Measurements from ENCODE around the gene DUS2. TPM values are rescaled to one million over a fixed set of nuclear protein-coding genes. Genes with fewer than 3 reads are reported as not detected.

DUS2 gene
- total and polyA plus RNA-seq, 9 of the 15 experiments (the other 6 are each of a cell fraction or from before 2014, with no cell fraction given), result 5.8 to 22.5 (median 20.6) TPM

DNA sequence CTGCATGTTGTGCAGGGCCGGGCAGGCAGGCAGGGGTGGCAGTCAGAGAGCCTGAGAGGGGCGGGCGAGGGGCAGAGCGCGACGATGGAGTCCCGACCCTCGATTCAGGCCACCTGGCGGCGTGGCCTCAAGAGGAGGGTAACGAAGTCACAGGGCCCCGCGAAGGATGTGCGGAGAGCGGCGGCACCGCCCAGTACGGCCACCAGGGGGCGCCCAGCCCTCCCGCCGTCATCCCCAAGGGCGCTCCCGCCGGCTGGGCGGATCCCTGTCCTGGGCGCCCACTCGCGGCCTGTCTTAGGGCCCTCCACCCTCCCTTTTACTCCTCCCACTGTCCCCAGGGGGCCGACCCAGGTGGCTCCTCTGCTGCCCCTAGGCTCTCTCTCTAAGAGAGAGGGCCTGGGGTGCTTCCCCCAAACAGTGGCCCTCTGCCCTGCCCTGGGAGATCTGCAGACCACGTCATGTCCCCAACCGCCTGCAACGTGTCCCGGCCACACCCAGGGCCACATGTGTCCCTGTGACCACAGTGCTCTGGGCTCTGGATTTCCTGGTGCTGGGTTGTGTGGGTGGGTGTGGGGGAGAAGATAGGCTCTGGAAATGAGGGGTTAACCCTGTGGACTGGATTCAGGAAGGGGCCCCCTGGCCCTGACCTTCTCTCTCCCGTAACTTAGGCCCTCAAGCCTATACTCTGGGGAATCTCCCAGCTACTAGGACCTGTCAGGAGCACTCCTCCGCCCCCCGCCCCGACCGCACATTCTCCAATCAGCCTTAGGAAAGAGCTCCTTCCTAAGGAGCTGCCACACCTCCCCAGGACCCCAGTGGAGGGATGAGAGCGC is 29.7 kb upstream of the DUS2 start (continued):
- TF ChIP-seq, protein P1, sequence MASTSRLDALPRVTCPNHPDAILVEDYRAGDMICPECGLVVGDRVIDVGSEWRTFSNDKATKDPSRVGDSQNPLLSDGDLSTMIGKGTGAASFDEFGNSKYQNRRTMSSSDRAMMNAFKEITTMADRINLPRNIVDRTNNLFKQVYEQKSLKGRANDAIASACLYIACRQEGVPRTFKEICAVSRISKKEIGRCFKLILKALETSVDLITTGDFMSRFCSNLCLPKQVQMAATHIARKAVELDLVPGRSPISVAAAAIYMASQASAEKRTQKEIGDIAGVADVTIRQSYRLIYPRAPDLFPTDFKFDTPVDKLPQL (IDR thresholded peaks at IDR 0.05; ENCODE audit: extremely low read depth, insufficient read length), result no peak
- TF ChIP-seq CREM (IDR thresholded peaks at IDR 0.05; ENCODE audit: low read depth) (peak; percentile 83), NFATC3 (IDR thresholded peaks at IDR 0.05) (no peak), ZBTB17 (CRISPR knock-in tag; IDR thresholded peaks at IDR 0.05) (peak; percentile 73), ZFP30 (CRISPR knock-in tag; IDR thresholded peaks at IDR 0.05; ENCODE audit: borderline replicate concordance) (no peak), ZNF134 (CRISPR knock-in tag; conservative IDR thresholded peaks at IDR 0.05) (0 out of 2 replicates have a peak, but pooled peaks have one; percentile 29), CXXC5 (CRISPR knock-in tag; IDR thresholded peaks at IDR 0.05) (peak; percentile 83), HDAC2 (IDR thresholded peaks at IDR 0.05) (peak; percentile 86; the same call in 1 of the 2 replicates), MIER1 (IDR thresholded peaks at IDR 0.05; ENCODE audit: low read depth) (0 out of 2 replicates have a peak, but pooled peaks have one; percentile 17), CSDE1 (IDR thresholded peaks at IDR 0.05) (no peak), SUPT5H (IDR thresholded peaks at IDR 0.05) (peak; percentile 67)
- TF ChIP-seq, protein P2, sequence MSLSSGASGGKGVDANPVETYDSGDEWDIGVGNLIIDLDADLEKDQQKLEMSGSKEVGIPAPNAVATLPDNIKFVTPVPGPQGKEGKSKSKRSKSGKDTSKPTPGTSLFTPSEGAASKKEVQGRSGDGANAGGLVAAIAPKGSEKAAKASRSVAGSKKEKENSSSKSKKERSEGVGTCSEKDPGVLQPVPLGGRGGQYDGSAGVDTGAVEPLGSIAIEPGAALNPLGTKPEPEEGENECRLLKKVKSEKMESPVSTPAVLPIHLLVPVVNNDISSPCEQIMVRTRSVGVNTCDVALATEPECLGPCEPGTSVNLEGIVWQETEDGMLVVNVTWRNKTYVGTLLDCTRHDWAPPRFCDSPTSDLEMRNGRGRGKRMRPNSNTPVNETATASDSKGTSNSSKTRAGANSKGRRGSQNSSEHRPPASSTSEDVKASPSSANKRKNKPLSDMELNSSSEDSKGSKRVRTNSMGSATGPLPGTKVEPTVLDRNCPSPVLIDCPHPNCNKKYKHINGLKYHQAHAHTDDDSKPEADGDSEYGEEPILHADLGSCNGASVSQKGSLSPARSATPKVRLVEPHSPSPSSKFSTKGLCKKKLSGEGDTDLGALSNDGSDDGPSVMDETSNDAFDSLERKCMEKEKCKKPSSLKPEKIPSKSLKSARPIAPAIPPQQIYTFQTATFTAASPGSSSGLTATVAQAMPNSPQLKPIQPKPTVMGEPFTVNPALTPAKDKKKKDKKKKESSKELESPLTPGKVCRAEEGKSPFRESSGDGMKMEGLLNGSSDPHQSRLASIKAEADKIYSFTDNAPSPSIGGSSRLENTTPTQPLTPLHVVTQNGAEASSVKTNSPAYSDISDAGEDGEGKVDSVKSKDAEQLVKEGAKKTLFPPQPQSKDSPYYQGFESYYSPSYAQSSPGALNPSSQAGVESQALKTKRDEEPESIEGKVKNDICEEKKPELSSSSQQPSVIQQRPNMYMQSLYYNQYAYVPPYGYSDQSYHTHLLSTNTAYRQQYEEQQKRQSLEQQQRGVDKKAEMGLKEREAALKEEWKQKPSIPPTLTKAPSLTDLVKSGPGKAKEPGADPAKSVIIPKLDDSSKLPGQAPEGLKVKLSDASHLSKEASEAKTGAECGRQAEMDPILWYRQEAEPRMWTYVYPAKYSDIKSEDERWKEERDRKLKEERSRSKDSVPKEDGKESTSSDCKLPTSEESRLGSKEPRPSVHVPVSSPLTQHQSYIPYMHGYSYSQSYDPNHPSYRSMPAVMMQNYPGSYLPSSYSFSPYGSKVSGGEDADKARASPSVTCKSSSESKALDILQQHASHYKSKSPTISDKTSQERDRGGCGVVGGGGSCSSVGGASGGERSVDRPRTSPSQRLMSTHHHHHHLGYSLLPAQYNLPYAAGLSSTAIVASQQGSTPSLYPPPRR (CRISPR knock-in tag; IDR thresholded peaks at IDR 0.05; ENCODE audit: borderline replicate concordance), result no peak
- TF ChIP-seq, protein P3, sequence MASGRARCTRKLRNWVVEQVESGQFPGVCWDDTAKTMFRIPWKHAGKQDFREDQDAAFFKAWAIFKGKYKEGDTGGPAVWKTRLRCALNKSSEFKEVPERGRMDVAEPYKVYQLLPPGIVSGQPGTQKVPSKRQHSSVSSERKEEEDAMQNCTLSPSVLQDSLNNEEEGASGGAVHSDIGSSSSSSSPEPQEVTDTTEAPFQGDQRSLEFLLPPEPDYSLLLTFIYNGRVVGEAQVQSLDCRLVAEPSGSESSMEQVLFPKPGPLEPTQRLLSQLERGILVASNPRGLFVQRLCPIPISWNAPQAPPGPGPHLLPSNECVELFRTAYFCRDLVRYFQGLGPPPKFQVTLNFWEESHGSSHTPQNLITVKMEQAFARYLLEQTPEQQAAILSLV (tag; IDR thresholded peaks at IDR 0.05), result no peak
- TF ChIP-seq, protein P4, sequence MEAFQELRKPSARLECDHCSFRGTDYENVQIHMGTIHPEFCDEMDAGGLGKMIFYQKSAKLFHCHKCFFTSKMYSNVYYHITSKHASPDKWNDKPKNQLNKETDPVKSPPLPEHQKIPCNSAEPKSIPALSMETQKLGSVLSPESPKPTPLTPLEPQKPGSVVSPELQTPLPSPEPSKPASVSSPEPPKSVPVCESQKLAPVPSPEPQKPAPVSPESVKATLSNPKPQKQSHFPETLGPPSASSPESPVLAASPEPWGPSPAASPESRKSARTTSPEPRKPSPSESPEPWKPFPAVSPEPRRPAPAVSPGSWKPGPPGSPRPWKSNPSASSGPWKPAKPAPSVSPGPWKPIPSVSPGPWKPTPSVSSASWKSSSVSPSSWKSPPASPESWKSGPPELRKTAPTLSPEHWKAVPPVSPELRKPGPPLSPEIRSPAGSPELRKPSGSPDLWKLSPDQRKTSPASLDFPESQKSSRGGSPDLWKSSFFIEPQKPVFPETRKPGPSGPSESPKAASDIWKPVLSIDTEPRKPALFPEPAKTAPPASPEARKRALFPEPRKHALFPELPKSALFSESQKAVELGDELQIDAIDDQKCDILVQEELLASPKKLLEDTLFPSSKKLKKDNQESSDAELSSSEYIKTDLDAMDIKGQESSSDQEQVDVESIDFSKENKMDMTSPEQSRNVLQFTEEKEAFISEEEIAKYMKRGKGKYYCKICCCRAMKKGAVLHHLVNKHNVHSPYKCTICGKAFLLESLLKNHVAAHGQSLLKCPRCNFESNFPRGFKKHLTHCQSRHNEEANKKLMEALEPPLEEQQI (IDR thresholded peaks at IDR 0.05), result no peak
- TF ChIP-seq, protein P5, sequence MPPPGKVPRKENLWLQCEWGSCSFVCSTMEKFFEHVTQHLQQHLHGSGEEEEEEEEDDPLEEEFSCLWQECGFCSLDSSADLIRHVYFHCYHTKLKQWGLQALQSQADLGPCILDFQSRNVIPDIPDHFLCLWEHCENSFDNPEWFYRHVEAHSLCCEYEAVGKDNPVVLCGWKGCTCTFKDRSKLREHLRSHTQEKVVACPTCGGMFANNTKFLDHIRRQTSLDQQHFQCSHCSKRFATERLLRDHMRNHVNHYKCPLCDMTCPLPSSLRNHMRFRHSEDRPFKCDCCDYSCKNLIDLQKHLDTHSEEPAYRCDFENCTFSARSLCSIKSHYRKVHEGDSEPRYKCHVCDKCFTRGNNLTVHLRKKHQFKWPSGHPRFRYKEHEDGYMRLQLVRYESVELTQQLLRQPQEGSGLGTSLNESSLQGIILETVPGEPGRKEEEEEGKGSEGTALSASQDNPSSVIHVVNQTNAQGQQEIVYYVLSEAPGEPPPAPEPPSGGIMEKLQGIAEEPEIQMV (tag; conservative IDR thresholded peaks at IDR 0.05; ENCODE audit: low read depth), result no peak
